Pericardium fibroblast (primary cell): ENCODE results near the gene GLYR1. TPM values are rescaled to one million over a fixed set of nuclear protein-coding genes. Genes with fewer than 3 reads are reported as not detected.

Experiments
- total RNA-seq: library from RNA; depleted of rRNA; stranded (reverse); fragments of >200 nt; gene quantifications from 2 replicates; pipeline ENCODE4 v1.2.3, GENCODE V29; 2015

GLYR1 gene
- 23.7 and 31.3 TPM in 2 replicates for total RNA-seq

DNA sequence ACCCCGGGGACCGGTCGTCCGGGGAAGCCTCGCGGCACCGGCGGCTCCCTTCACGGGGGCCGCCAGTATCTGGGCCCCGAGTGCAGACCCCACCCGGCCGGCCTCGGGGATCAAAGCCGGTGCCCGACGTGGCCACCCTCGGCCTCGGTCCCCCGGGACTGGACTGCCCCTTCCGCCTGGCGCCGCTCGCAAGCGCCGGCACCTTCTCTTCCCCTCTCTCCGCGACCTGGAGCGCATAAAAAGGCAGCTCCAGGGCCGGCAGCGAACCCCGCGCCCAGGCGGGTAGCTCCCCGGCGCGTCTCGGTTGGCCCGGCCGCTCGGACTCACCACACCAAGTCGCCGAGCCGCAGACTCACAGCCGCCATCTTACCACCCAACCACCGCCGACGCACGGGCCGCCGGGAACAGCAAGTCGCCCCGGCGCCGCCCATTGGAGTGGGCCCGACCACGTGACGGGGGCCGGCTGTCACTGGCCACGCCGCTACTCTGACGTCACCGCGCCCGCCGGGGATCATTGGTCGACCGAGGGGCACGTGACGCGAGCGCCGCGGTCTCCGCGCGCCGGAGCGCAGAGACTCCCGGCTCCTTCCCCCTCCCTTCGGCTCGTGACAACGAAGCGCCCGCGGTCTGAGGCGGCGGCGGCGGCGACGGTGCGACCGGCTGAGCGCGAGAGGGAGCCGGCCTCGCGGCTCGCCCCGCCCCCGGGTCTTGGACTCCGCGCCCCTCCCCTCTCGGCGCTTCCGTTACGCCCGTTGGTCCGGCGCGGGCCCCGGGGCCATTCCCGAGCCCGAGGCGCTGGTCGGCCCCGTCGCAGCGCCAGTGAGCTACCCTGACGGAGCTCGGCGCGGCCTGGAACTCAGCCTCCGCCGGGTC, at the start of gene GLYR1, which contains the start of gene UBN1:
GLYR1 (minus strand) TSS at position 388 of the 873 bp plus-strand sequence; CDS start at position 365, 23 bp downstream.
UBN1 (plus strand) TSS at position 581 of the 873 bp plus-strand sequence. CDS start 5,437 bp downstream, outside the sequence.

GRCh38 chr16:4801962-4802658, 45.0 kb downstream of the GLYR1 start, which contains the start of gene ROGDI:
ROGDI (minus strand) TSS chr16:4802633; CDS start chr16:4802571, 62 bp downstream.

GRCh38 chr16:4795181-4795827, 51.8 kb downstream of the GLYR1 start, which contains the start of gene SMIM22:
SMIM22 (plus strand) TSS chr16:4795369; CDS start chr16:4795735, 366 bp downstream.

GRCh38 chr16:4787627-4788482, 59.2 kb downstream of the GLYR1 start, which contains the start of gene SEPTIN12:
SEPTIN12 (minus strand) TSS chr16:4788345; CDS start chr16:4787645, 700 bp downstream.

GRCh38 chr16:4766875-4767628, 80.0 kb downstream of the GLYR1 start, which contains the start of gene ZNF500:
ZNF500 (minus strand) TSS chr16:4767162; CDS start chr16:4765978, 1,184 bp downstream.

Other genes with a start within 250 kb of the GLYR1 start
- 14.2 and 15.4 TPM in 2 replicates for gene UBALD1, start 232.4 kb downstream of the GLYR1 start, total RNA-seq
- 23.9 and 31.6 TPM in 2 replicates for gene MGRN1, start 222.5 kb downstream of the GLYR1 start, total RNA-seq
- 22.4 and 24.9 TPM in 2 replicates for gene NUDT16L1, start 153.7 kb downstream of the GLYR1 start, total RNA-seq
- gene ANKS3, start 113.0 kb downstream of the GLYR1 start, total RNA-seq, result 10.4 and 16.0 TPM in 2 replicates
- 0.09 and 5.1 TPM in 2 replicates for gene DNAAF8, start 112.8 kb downstream of the GLYR1 start, total RNA-seq
- gene ZNF500, start 80.1 kb downstream of the GLYR1 start, total RNA-seq, result 6.0 and 9.5 TPM in 2 replicates
- gene SEPTIN12, start 58.9 kb downstream of the GLYR1 start, total RNA-seq, result not detected in 2 replicates
- gene SMIM22, start 51.9 kb downstream of the GLYR1 start, total RNA-seq, result not detected in 2 replicates
- gene ROGDI, start 44.7 kb downstream of the GLYR1 start, total RNA-seq, result 15.2 and 42.6 TPM in 2 replicates
- gene UBN1, start 193 bp upstream of the GLYR1 start, total RNA-seq, result 26.7 and 33.5 TPM in 2 replicates
- gene PPL, start 89.9 kb upstream of the GLYR1 start, total RNA-seq, result 13.3 and 49.7 TPM in 2 replicates
- gene SEC14L5, start 111.0 kb upstream of the GLYR1 start, total RNA-seq, result under 0.01 and 0.47 TPM in 2 replicates
- gene NAGPA, start 186.6 kb upstream of the GLYR1 start, total RNA-seq, result 19.1 and 37.5 TPM in 2 replicates
- gene C16orf89, start 218.7 kb upstream of the GLYR1 start, total RNA-seq, result 0.34 and 0.82 TPM in 2 replicates
- 24.7 and 35.6 TPM in 2 replicates for gene ALG1, start 224.6 kb upstream of the GLYR1 start, total RNA-seq